Adipose tissue (tissue), 3 donors: ENCODE data around the gene ATP6V1G3. TPM values are rescaled to one million over a fixed set of nuclear protein-coding genes. Genes with fewer than 3 reads are reported as not detected.

Experiments
- H3K27ac ChIP-seq: one replicate; pipeline ENCODE4 v1.5.1; 2013; ENCODE audit warnings: low read depth, low read length
- WGBS, 3 donors: extraction: QIAGEN DNeasy Blood & Tissue Kit; methylation state at CpG; one replicate each; pipeline ENCODE4 v1.1.7; 2013; 5-methylcytosine and 5-hydroxymethylcytosine counted together
- polyA plus RNA-seq, 3 donors: library from polyadenylated mRNA; stranded (reverse); fragments of 200-250 nt; gene quantifications; one replicate each; pipeline ENCODE4 v1.2.3, GENCODE V29; 2013
- donor health status: healthy with polysubstance abuse.
- donor health status: Bipolar disorder and iron deficiency.
- donor health status: healthy.

ATP6V1G3 gene
- polyA plus RNA-seq, 3 donors, result not detected

DNA sequence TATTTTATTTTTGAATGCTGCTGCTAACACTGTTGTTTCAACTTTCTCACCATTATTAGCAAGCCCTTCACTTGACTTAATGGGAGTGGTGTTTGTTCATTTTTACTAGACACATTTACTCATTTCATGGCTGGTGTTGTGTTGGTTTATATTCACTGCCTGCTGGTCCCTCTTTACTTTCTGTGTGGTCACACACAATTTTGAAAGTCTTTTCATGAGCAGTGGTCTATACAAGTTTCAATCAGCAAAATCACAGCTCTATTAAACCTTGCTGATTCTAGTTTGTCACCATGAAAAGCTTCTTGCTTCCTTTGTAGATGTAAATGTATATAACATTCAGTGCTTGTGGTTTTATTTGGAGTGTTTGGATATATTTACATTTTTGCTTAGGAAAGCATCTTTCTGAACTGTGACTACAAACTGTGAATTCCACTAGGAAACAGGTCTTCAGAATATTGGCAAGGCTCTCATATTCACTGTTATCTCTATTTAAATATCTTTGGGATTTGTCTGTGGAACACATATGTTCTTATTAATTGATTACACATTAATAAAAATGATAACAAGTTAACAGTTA, 22.8 kb downstream of the ATP6V1G3 start:
- H3K27ac ChIP-seq, result no peak overlapping the region

- H3K27ac ChIP-seq, result no peak overlapping the region
Observed at GRCh38 chr1:198500096-198500495, 40.4 kb downstream of the ATP6V1G3 start.

DNA sequence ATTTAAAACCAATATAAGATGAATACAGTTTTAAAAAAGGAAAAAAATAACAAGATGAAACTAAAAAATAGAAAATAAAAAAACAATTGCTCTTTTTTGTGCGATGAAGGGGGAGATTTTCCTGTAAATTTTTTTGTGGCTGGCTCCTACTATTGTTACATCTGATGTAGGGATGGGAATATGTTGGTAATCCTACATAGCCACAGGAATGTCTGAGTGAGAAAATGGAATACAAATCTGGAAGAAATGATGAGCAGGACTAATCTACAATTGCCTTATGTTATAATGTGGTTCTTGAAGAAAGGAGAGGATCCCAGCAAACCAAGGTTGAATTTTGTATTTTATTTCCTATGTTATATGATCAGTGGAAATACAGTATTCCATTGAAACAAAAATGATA, 40.9 kb downstream of the ATP6V1G3 start:
- H3K27ac ChIP-seq, result no peak overlapping the region
- WGBS, 3 donors, result 85 to 100% (median 96%) methylated on average over 1 of the region's 1 CpG

DNA sequence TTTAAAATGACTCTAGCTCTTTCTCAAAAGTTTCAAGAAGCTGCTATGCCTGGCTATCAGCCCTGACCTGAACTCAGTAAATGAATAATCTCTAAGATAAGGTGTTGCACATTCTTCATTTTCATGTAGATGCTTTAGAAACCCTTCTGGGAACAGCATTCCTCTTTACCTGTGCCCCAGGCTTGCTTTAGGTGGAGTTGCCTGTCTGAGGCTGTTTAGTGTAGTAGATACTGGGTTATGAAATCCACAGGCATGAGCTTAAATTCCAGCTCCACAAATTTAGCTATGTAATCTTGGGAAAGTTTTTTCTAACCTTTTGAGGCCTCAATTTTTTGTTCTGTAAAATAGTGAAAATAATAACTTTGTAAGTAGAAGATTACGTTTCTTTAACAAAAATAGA, 41.6 kb downstream of the ATP6V1G3 start:
- WGBS, 3 donors, result 80 to 92% (median 90%) methylated on average over 1 of the region's 1 CpG
- no peak overlapping the region for H3K27ac ChIP-seq

GRCh38 chr1:198498103-198498385, 42.4 kb downstream of the ATP6V1G3 start:
- H3K27ac ChIP-seq, result no peak overlapping the region
- 87 to 94% (median 89%) methylated on average over 1 of the region's 1 CpG for WGBS, 3 donors

DNA sequence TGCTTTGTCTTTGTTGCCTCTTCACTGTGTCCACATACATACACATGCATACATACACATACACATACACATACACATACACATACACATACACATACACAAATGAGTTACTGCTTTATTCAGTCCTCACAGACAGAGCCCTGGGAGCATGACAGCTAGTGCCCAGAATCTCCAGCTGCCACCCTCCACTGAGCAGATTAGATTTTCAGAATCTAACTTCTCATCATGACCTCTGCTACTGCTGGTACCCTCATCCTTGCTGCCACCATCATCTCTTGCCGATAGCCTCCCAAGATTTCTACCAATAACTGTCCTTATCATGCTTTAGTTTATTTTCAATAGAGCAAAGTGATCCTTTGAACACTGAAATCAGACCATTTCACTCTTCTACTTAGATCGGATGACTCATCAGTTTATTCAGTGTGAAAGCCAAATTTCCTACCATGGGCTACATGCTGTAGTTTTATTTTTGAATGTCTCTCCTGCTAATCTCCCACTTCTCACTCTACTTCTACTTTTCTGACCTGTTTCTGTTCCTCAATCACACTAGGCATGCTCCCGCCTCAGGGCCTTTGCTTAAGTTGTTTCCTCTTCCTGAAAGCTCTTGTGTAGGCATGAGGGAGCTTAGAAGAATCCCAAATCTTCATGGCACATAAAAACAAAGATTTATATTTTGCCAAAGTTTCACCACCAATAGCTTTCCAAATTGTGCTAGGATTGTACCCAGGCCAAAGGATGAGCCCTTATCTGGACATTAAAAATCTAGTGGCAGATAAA, 43.0 kb downstream of the ATP6V1G3 start:
- 71 to 87% (median 71%) methylated on average over 3 of the region's 3 CpGs for WGBS, 3 donors

DNA sequence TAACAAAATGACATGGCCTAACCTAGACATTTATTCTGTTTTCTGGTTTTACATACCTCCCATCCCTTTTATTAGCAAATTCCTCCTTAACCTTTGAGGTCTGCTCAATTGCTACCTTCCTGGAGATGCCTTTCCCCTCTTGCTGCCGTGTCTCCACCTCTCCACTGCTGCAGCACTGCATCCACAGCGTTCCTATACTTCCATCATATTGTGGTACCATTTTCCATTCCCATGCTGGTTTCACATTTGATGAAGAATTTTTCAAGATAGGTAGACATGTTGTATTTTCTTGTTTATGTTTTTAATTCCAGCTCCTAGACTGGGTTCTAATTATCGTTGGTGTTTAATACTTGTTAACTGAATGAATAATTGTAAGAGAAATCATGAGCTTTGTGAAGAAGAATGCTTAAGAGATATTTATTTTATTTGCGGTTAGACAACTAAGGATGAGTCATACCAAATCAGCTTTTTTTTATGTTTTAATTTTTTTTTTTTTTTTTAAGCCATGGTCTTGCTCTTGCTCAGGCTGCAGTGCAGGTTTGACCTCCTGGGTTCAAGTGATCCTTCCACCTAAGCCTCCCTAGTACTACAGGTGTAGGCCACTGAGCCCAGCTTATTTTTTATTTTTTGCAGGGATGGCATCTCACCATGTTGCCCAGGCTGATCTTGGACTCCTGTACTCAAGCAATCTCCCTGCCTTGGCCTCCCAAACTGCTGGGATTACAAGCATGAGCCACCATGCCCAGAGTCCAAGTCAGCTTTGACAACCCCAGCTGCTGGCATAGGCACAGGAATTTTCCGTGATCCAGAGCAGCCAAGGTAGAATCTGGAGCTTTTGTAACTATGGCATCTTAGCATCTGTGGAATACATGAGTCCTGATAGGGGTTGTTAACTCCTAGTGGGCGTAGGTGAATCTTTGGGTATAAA, 44.0 kb downstream of the ATP6V1G3 start:
- WGBS, 3 donors, result 84 to 90% (median 86%) methylated on average over 6 of the region's 6 CpGs

More for the DNA sequence above, 43.0 kb downstream of the ATP6V1G3 start:
- no peak overlapping the region for H3K27ac ChIP-seq

GRCh38 chr1:198495631-198496030, 44.8 kb downstream of the ATP6V1G3 start:
- WGBS, 3 donors, result 60 to 77% (median 72%) methylated on average over 3 of the region's 3 CpGs
- H3K27ac ChIP-seq, result no peak overlapping the region

More for the DNA sequence above, 44.0 kb downstream of the ATP6V1G3 start:
- H3K27ac ChIP-seq, result no peak overlapping the region

GRCh38 chr1:198494658-198495103, 45.8 kb downstream of the ATP6V1G3 start:
- 96 to 98% (median 98%) methylated on average over 13 of the region's 13 CpGs for WGBS, 3 donors
- no peak overlapping the region for H3K27ac ChIP-seq

DNA sequence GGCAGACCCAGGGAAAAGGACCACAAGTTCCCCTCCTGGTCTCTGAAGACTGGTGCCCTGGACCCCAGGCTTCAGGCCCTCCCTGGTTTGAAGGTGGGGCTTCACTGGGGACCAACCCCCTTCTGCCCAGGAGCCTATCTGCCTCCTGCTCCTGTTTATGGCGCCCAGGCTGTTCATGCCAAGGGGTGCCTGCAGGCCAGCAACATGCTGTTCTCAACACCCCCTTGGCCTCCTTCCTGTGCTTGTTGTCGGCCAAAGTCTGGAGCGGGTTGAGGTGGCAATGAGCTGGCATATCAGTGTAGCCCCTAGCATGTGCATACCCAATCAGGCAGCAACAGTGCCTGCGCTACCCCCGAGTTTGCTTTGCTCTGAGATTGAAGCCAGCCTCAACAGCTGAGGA, 46.3 kb downstream of the ATP6V1G3 start:
- 91 to 99% (median 93%) methylated on average over 5 of the region's 5 CpGs for WGBS, 3 donors

GRCh38 chr1:198493329-198493728, 47.2 kb downstream of the ATP6V1G3 start:
- WGBS, 3 donors, result 95 to 96% (median 96%) methylated on average over 10 of the region's 10 CpGs
- H3K27ac ChIP-seq, result no peak overlapping the region

More for the DNA sequence above, 46.3 kb downstream of the ATP6V1G3 start:
- H3K27ac ChIP-seq, result no peak overlapping the region

GRCh38 chr1:198492872-198493271, 47.6 kb downstream of the ATP6V1G3 start:
- no peak overlapping the region for H3K27ac ChIP-seq
- WGBS, 3 donors, result 60 to 87% (median 64%) methylated on average over 1 of the region's 1 CpG

GRCh38 chr1:198491596-198491995, 48.9 kb downstream of the ATP6V1G3 start:
- 57 to 63% (median 62%) methylated on average over 3 of the region's 3 CpGs for WGBS, 3 donors
- H3K27ac ChIP-seq, result no peak overlapping the region

DNA sequence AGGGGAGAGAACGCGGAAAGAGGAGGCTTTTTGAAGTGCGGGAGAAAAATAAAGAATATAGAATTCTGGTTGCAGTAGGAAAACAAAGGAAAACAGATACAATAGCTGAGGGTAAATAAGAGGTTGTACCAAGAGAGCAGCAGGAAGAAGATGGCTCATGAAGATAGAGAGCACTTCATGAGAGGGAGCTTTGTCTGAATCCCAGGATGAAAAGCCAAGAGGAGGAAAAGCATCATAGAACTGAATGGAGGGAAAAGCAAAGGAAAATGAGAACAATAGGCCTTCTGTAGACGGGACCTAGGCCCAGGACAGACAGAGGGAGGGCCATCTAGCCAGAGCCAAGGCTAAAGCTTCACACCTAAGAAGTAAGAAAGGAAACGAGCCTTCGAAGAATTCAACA, 49.5 kb downstream of the ATP6V1G3 start:
- 81 to 91% (median 86%) methylated on average over 6 of the region's 6 CpGs for WGBS, 3 donors
- H3K27ac ChIP-seq, result no peak overlapping the region

- no peak overlapping the region for H3K27ac ChIP-seq
- WGBS, 3 donors, result 62 to 81% (median 67%) methylated on average over 1 of the region's 1 CpG
Observed at GRCh38 chr1:198490224-198490623, 50.3 kb downstream of the ATP6V1G3 start.

- no peak overlapping the region for H3K27ac ChIP-seq
Observed at GRCh38 chr1:198486903-198487302, 53.6 kb downstream of the ATP6V1G3 start.

GRCh38 chr1:198483645-198484044, 56.8 kb downstream of the ATP6V1G3 start:
- H3K27ac ChIP-seq, result no peak overlapping the region

DNA sequence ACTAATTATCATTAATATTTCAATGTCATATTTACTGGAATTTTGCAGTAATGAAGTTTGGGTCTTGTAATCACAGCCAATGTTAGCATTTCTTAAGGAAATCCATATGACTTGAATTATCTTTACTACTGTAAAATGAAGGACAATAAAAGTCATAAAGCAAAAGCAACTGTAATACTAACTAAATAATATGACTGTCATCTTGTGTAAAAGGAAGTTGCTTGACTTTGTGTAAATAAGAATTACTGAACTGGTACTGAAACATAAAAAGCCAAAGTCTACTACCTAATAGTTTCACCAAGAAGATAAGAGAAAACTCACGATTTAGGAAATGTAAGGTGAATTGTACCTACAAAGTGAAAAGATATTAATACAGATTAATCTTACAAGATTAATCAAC, 57.5 kb downstream of the ATP6V1G3 start:
- H3K27ac ChIP-seq, result no peak overlapping the region
- 76 to 92% (median 88%) methylated on average over 1 of the region's 1 CpG for WGBS, 3 donors

DNA sequence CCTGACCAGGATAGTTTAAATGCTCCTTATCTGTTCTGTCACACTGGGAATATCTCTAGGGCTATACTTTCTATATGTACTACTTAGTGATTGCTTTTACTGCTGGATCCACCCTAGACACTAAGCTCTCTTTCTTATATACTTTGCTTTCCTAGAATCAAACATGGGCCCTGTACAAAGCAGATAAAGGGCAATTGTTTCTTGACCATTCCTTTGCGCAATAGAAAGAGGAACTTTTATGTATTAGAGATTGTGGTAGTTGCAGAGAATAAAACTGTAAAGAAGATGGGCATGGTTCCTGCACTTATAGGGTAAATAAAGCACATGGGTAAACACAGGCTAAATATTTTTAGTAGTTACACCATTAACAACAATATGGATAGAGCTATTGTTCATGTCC, 58.8 kb downstream of the ATP6V1G3 start:
- 76 to 95% (median 87%) methylated on average over 1 of the region's 1 CpG for WGBS, 3 donors
- no peak overlapping the region for H3K27ac ChIP-seq
